Measurements from ENCODE around the gene SGCE.

The SGCE gene

DNA sequence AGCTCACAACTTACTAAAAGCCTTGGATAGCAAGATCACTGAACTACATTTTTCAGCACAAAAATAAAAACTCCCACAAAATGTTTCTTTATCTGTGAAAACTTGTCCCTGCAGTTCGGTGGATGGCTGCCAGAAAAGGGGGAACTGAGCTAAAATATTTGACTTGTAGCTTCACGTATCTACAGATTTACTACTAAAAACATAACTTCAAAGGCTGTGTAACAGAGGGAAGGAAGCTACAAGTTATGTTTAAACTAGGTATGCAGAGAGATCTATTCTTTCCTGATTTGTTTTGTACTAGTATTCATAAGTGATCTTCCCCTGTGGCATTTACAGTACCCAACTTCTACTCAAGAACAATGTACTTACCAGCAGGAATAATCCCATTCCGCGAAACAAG is 25.1 kb downstream of the SGCE start:
- no peak for FAIRE-seq
- no peak for DNase-seq (ENCODE audit: low spot score)

DNA sequence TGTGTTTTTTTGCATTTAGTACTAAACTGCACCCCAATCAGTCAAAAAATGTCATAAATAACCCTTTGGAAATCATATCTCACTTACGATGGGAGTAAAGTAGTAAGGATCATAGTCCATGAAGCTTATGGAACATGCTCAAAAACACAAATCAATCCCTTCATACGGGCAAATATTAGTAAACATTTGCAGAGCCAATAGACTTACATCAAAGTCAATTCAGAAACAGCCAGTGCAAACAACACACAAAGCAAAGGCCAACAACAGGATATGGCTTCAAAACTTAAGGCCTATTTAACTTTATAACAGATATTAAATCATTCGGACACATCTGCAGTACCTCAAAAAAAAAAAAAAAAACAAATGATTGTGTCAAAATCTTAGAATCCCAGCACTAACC is 32.1 kb downstream of the SGCE start:
- DNase-seq (ENCODE audit: low spot score) (no peak), FAIRE-seq (no peak)

DNA sequence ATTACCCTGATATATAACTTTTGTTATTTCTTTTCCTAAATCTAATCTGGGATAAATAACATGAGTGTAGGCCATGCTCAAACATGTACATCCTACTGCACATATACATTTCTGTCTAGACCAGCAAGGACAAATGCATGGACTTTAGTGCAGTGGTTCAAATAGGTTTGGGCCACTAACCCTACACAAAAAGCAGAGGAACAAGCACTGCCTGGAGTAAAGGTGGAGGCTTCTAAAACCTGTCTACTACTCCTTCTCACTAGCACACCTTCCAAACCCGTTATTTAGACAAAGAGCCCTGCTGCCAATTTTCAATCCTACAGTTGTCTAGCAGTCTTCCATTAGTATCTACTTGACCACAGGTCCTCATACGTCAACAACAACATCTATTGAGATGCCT is 34.8 kb downstream of the SGCE start:
- FAIRE-seq (no peak), DNase-seq (ENCODE audit: low spot score) (no peak)

DNA sequence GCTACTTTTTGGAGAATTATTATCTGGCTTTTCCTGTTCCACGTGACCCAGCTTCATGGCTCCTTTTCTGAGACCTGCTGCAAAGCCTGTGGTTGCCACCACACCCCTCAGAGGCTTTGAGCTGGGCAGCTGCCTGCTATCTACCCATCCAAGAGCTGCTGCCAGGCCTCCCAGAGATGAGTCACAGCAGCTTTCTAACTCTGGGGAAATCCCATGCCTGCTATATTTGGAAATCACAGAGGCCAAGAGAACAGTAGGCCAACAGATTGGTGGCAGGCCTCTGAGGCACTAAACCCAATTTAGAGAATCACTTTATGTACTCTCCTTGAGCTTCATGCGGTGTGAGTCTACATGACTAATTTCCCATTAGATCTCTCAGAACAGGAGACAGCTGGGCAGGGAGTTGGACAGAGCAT is 35.2 kb downstream of the SGCE start:
- peak; percentile 99 for FAIRE-seq
- DNase-seq (ENCODE audit: low spot score): peak; percentile 98

DNA sequence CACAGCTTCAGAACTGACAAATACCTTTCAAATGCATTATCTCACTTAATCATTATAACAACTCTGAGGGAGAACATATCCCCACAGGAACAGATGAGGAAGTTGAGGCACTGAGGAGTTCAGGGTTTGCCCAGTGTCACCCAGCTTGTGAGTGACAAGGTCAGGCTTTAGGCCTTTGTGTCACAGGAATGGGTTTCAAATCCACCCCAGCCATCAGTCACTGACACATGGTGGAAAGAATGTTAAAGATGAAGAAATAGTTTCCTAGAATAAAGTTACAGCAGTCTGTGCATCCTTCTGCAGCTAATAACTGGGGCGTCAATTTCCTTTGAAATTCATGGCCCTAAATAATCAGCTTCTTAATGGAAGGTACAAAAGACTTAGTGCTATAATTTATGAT is 37.8 kb downstream of the SGCE start:
- DNase-seq (ENCODE audit: low spot score): no peak
- no peak for FAIRE-seq

DNA sequence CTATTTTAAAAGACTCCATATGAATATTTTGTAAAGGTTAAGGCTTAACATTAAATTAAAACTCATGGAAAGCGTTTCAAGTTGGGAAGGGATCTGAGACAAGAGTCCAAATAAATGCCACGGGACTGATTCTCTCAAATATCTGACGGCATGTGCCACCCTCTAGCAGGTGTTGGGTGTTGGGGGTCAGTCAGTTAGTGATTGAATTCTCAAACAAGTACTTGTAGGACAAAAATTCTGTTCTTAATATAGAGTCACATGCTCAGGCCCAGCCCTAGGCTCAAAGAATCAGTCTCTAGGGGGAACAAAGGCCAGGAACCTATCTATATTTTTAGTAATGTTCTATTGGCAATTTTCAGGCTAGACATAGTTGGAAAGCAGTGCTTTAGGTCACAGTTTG is 39.1 kb downstream of the SGCE start:
- DNase-seq (ENCODE audit: low spot score): no peak
- FAIRE-seq: no peak

DNA sequence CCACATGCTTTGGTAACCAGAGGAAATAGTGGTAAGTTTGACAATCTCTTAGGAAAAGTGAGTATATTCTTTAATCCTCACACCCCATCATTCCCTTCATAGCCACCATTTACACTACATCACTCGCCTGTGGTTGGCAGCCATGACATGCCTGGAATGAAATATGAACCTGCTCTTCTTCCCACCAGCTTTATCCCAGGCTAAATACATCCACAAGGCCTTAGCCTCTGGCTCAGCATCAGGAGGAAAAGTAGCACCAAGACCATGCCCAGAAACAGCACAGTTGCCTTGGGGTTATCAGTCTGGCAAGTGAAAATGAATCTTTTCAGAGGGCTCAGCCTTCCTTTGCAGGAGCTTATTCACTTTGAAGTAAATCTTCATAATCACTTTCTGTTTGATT is 40.3 kb downstream of the SGCE start:
- FAIRE-seq (no peak), DNase-seq (ENCODE audit: low spot score) (no peak)

DNA sequence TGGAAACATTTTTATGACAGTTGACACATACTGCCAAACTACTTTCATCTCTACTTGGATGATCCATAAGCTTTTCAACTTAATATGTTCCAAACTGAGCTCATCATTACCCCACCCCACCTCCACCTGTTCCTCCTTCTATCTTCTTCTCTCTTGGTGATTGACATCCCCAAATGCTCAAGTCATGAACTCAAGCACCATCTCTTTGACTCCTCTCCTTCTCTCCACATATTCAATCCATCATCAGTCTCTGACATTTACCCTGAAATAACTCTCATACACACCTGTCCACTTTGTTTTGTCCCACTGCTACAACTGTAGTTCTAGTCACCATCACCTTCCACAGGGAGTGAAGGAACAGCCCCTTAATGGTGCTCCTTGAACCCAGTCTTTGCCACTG is 43.3 kb downstream of the SGCE start:
- FAIRE-seq (no peak), DNase-seq (ENCODE audit: low spot score) (no peak)

DNA sequence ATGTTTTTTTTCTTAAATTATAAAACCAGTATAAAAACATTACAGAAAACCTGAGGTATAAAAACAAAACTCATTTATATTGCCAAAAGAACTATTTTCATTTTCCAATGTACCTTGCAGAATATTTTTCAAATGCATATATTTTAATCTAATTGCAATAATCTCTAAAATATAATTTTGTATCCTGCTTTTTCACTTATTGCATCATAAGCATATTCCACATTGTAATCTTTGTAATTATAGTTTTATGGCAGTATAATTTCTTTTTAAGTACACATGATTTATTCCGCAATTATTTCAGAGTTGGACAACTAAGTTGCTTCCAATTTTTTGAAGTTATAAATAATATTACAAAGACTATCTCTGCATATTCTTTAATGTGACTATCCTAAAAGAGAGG is 43.7 kb downstream of the SGCE start:
- FAIRE-seq: no peak
- no peak for DNase-seq (ENCODE audit: low spot score)

DNA sequence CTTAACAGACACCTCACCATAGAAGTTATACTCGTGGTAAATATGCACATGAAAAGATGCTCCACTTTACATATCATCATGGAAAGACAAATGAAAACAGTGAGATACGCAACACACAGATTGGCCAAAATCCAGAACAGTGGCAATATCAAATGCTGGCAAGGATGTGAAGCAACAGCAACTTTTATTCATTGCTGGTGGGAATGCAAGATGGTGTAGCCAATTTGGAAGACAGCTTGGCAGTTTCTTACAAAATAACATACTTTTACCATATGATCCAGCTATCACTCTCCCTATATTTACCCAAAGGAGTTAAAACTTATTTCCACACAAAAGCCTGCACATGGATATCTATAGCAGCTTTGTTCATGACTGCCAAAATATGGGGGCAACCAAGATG is 46.4 kb downstream of the SGCE start:
- FAIRE-seq (no peak), DNase-seq (ENCODE audit: low spot score) (no peak)

DNA sequence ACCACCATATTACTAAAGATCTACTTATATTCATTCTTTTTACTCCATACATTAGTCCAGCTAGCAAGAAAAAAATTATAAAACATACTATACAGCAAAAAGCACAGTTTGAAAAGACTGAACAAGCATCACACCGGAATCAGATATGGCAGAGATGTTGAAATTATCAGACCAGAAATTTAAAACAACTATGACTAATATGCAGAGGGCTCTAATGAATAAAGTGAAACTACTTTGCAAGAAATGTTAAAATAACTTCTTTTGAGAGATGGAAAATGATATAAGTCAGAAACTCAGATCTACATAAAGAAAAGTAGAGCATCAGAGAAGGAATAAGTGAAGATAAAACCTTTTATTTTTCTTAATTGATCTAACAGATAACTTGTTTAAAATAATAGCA is 50.9 kb downstream of the SGCE start:
- FAIRE-seq (no peak), DNase-seq (ENCODE audit: low spot score) (no peak)

DNA sequence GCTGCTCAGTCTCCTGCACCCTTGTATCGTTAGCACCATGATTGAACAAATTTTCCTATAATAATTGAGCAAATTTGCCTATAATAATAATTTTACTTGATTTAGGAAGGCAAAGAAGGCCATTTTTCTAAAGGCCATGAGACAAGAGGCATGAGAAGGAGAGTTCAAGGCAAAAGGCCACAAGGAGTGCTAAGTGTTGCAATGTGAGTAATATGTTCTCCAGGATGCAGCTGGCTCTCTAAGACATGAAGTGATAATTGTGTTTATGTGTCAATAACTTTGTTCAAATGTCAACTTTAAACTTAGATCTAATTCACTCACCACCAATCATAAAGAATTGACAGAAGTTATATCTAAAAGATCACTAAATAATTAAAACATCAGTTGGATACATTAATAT is 53.8 kb downstream of the SGCE start:
- FAIRE-seq (no peak), DNase-seq (ENCODE audit: low spot score) (no peak)

DNA sequence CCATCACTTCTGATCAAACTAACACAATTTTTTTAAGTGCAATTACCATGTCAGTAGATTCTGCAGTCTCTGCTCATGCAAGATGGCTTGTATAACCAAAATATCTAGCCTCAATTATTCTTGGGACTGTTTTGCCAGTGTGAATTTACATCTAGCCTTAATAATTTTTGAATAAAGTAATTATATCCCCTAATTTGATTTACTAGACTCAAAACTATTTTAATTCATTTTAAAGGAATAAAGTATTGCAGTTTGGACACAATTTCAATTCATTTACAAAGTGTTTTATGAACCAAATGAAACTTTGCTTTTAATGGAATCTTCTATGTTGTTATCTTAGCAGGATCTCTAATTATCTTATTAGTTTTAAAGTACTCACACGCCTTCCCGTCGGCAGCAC is 55.7 kb downstream of the SGCE start:
- no peak for FAIRE-seq
- DNase-seq (ENCODE audit: low spot score): no peak

DNA sequence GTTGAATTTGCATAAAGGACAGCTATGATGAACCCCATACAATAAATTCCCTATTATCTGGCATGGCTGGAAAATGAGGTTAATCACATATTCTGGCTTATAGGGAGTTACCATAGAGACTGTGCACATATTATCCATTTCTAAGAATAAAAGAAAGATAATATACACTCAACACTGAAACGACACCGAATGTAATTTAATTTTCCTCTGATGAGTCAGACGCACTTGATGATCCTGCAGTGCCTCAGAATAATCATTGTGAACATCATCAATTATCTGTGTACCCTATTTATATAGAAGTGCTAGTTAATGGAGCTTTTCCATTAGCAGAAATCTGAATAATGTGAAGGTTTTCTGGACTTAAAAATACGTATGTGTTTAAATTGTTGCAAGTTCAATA is 60.2 kb downstream of the SGCE start:
- DNase-seq (ENCODE audit: low spot score) (no peak), FAIRE-seq (no peak)

DNA sequence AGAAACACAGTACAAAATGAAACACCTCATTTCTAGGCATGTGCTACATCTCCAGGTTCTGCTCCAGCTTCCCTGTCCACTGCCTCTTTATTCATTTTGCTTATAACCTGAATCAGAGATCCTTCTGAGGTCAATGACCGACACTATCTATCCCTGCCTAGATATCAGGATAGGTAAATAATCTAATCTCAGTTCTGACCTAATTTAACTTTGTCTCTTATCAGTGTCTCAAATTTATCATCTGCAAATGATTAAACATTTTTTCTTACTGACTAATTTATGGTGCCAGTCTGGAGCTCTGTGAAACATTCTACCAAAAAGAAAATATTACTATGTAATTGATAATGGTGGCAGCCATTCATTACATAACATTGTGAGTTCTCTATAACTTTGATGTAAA is 61.1 kb downstream of the SGCE start:
- DNase-seq (ENCODE audit: low spot score) (no peak), FAIRE-seq (no peak)

DNA sequence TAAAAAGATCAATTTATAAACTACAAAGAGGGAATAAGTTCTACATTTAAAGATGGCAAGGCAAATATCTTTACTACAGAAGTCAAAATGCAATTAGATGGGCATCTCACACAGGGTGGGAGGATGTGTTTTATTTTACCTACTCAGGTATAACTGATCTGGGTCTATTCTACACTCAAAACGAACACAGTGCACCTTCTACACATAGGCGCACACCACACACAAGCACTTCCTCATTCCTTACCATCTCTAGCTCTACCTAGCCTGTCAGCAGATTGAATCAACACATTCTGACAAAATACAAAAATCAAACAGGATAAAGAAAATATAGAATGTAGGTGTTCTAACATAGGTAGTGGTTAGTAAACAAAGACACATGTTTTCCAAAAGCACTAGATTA is 64.8 kb downstream of the SGCE start:
- DNase-seq (ENCODE audit: low spot score) (no peak), FAIRE-seq (no peak)

DNA sequence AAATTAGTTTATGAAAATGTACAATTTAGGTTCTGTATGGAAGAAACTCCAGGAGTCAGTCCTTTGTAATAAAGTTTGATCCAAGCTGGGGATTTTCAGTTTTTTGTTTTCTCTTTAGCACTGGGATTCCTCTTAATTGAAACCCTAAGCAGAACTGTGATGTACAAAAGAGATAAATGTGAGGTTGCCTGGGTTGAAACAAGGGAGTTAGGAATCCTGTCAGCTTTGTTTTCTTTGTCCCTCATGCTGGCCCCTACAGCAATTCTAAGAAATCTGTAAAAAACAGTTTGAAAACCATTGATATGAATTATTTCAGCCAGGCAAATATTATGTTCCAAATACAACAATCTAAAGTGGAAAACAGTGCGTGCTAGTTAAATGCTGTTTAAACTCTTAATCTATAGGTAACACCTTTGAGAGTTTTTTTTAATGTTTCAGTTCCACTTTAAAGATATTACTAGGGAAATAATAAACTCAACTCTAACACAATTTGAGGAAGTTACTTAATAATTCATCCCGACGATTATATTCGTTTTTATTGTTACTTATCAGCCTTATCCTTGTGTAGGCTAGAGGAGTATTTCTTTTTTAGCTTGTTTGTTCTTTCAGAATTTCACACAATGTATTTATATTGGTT is 65.3 kb downstream of the SGCE start:
- FAIRE-seq (peak; percentile 18), DNase-seq (ENCODE audit: low spot score) (no peak)

DNA sequence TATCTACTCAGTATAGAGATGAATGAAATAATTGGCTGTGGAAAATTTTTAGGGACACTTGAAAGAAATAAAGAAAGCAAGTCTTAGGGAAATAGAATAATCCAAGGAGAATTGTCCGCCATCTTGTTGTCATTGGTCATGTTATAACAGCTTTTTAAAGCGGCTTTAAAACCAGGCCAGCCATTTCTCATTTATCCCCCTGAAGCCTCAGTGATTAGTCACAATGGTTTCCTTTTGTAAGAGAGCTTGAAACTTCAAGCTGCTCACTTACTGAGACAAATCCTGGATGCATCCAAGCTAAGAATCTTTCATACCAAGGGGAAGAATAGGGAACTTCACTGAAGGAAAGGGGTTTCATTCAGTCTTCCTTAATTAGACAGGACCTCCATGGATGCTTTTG is 67.9 kb downstream of the SGCE start:
- DNase-seq (ENCODE audit: low spot score) (no peak), FAIRE-seq (no peak)

DNA sequence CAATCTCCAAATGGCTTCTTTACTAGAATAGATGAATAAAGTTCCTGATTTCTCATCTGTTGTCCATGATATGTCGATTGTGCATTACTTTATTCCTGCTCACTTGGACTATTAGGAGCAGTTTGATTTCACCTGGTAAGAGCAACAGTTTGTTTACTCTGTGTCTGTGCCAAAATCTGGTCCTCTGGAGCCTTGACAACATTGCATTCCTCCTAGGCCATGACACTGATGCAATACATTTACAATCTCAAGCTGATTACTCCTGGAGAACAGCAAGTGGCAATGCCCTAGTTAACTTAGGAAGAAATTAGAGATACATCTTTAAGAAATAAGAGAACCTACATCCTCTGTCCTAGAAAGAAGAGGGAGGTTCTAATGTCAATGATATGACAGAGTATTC is 71.8 kb downstream of the SGCE start:
- no peak for DNase-seq (ENCODE audit: low spot score)
- FAIRE-seq: no peak

DNA sequence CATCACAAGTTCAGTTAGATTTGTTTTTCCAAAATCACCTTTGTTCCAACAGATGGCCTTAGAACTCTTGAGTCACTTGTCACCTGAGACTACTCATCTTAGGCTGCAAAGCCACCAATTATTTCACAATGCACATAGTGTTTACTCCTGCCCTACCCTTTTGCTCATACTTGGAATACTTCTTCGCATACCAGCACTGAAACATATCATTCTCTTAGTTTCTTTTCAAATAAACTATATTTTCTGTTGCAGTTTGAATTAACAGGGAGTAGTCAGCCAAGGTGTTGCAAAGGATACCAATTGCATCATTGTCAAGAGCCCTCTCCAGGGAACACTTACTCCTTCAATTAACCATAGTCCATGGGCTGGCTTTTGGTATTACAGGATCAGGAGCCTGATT is 75.3 kb downstream of the SGCE start:
- FAIRE-seq: no peak
- DNase-seq (ENCODE audit: low spot score): no peak

DNA sequence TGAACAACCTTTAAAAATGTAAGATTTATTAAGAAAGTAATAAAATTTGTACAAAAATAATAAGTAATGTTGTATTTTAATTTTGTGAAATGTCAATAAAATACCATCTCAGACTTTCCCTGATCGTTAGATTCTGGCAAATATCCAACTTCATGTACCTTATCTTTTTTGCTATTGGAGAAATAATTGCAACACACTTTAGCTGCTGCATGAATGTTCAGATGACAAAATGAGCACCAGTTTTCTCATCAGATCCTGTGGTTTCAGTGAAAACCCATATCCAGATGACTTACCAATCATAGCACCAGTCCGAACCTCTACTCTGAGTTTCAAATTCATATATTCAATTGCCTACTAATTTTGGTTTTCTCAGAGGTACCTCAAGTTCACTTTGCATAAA is 76.5 kb downstream of the SGCE start:
- DNase-seq (ENCODE audit: low spot score) (no peak), FAIRE-seq (no peak)

DNA sequence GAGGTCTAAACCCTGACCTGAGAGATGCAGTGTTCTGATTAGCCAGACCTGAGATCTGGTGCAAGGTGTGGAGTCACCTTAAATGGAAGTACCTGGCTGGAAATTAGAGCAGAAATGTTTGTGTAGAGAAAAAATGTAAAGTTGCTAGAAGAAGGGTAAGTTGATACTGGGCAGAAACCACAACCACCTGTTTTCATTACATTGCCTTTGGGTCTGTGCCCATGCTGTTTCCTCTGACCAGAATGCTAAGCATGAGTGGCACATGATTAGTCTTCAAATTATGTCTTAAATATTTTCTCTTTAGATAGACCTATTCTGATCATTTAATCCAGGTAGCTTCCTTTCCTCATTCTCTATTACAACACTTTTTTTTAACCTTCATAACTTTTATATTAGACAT is 77.3 kb downstream of the SGCE start:
- FAIRE-seq (no peak), DNase-seq (ENCODE audit: low spot score) (no peak)

DNA sequence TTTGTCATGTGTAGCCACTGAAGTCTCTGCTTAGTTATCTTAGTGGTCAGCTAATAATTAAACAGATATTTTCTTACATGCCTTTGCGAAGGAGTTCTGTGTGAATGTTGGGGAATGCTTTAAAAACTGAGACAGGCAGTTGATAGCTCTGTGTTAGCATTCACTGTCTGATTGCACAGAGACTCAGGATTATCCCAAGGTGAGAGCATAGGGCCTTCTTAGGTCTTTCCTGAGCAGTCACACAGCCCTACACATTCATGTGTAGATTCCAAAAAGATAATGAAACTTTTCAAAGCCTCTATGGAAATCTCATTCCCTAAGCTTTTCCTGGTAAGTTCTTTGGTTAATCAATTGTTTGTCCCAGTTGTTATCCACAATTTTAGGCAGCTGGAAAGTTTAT is 78.6 kb downstream of the SGCE start:
- DNase-seq (ENCODE audit: low spot score) (no peak), FAIRE-seq (no peak)

DNA sequence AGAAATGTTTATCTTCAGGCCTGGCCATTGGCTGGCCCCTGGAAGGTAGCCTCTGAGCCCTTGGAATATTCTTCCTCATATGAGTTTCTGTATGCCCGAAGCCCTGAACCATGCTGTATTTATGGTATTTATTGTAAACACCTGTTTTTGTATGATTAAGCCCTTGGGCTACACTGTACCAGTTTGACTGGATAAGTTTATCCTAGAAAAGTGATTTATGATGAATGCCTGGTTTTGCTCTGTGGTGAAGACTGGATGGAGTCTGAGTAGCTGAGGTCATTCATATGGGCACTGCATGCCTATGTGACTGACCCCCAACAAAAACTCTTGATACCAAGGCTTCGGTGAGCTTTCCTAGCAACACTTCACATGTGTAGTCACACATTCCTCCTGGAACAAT is 79.6 kb downstream of the SGCE start:
- DNase-seq (ENCODE audit: low spot score) (no peak), FAIRE-seq (no peak)
